Body of pancreas (tissue), 4 donors: Measurements from ENCODE around the gene BEAN1.

ENCODE experiments used
- POLR2A ChIP-seq, 3 donors: fragments of 450-650 bp; IDR thresholded peaks; one replicate each; pipeline ENCODE4 v1.6.1; 2016; ENCODE audit warnings: antibody characterized with exemption in 3 of 3, mild to moderate bottlenecking in 2 of 3
- TF ChIP-seq, protein P1 (sequence below), 7 experiments: fragments of 450-650 bp in 4 of 7; fragments of 200-600 bp in 3 of 7; sonication (generic) in 3 of 7; IDR thresholded peaks; one replicate each; pipeline ENCODE4 v1.5.1; 2016 to 2019; ENCODE audit warnings: antibody characterized with exemption in 7 of 7

DNA sequence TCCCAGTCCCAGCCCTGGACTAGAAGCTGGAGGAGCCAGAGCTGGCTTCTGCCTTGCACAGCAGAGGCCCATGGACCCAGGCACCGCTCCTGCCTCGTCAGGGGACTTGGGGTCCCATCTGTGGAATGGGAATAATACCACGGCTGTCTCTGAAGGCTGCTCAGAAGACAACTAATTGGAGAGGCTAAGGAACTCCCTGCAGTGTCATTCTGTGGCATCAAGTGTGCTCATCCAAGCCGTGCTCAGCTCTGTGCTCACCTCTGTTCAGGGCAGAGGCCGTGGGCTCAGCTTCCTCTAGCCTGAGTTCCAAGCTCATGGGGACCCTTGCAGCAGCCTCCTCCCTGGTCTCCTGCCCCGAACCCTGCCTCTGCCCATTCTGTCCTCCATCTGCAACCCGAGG, 31.8 kb downstream of the BEAN1 start:
- TF ChIP-seq, protein P1, sequence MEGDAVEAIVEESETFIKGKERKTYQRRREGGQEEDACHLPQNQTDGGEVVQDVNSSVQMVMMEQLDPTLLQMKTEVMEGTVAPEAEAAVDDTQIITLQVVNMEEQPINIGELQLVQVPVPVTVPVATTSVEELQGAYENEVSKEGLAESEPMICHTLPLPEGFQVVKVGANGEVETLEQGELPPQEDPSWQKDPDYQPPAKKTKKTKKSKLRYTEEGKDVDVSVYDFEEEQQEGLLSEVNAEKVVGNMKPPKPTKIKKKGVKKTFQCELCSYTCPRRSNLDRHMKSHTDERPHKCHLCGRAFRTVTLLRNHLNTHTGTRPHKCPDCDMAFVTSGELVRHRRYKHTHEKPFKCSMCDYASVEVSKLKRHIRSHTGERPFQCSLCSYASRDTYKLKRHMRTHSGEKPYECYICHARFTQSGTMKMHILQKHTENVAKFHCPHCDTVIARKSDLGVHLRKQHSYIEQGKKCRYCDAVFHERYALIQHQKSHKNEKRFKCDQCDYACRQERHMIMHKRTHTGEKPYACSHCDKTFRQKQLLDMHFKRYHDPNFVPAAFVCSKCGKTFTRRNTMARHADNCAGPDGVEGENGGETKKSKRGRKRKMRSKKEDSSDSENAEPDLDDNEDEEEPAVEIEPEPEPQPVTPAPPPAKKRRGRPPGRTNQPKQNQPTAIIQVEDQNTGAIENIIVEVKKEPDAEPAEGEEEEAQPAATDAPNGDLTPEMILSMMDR (IDR thresholded peaks at IDR 0.05) = no peak
- no peak for TF ChIP-seq POLR2A (IDR thresholded peaks at IDR 0.05)
